ENCODE measurements around the gene CXCL10. TPM values are rescaled to one million over a fixed set of nuclear protein-coding genes. Genes with fewer than 3 reads are reported as not detected.
"Not testable (repeated sequence)": the region's sequence is repeated elsewhere in the genome, so short reads cannot be mapped to it uniquely, and the experiment has no call there.

CXCL10 gene
- total and polyA plus RNA-seq, 4 donors, result 0.84 to 9.4 (median 1.2) TPM

DNA sequence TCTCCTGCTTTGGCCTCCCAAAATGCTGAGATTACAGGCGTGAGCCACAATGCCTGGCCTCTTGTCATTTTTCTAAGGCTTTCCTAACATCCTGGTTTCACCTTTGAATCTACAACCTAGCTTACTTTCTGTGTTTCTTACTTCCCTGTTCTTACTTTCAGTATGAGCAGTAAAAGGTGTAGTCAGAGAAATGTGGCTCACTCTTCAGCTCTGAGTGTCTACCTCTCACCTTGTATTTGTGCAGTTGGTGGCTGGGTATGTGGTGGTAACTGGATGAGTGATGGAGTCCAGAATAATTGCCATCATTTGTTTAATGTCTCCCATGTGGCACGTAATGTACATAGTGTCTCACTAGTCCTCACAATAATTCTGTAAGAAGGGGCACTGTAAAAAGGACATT lies 31.7 kb upstream of the CXCL10 start:
- H3K36me3 ChIP-seq (ENCODE audit: control insufficient read depth in 4 of 4, insufficient read depth in 3 of 4, low read depth in 1 of 4, low read length in 3 of 4), result no peaks in the 10 kb centered on the region
- H3K9ac ChIP-seq (ENCODE audit: low read depth in 1 of 2, low read length in 2 of 2), result no peak overlapping the region
- TF ChIP-seq, protein P1, sequence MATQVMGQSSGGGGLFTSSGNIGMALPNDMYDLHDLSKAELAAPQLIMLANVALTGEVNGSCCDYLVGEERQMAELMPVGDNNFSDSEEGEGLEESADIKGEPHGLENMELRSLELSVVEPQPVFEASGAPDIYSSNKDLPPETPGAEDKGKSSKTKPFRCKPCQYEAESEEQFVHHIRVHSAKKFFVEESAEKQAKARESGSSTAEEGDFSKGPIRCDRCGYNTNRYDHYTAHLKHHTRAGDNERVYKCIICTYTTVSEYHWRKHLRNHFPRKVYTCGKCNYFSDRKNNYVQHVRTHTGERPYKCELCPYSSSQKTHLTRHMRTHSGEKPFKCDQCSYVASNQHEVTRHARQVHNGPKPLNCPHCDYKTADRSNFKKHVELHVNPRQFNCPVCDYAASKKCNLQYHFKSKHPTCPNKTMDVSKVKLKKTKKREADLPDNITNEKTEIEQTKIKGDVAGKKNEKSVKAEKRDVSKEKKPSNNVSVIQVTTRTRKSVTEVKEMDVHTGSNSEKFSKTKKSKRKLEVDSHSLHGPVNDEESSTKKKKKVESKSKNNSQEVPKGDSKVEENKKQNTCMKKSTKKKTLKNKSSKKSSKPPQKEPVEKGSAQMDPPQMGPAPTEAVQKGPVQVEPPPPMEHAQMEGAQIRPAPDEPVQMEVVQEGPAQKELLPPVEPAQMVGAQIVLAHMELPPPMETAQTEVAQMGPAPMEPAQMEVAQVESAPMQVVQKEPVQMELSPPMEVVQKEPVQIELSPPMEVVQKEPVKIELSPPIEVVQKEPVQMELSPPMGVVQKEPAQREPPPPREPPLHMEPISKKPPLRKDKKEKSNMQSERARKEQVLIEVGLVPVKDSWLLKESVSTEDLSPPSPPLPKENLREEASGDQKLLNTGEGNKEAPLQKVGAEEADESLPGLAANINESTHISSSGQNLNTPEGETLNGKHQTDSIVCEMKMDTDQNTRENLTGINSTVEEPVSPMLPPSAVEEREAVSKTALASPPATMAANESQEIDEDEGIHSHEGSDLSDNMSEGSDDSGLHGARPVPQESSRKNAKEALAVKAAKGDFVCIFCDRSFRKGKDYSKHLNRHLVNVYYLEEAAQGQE (IDR thresholded peaks at IDR 0.05), result no peak
- TF ChIP-seq GABPA (IDR thresholded peaks at IDR 0.05 in 1 of 2, conservative IDR thresholded peaks at IDR 0.05 in 1 of 2) (no peak), FOXA2 (IDR thresholded peaks at IDR 0.05) (no peak), HNF4A (conservative IDR thresholded peaks at IDR 0.05) (no peak)
- TF ChIP-seq, protein P2, sequence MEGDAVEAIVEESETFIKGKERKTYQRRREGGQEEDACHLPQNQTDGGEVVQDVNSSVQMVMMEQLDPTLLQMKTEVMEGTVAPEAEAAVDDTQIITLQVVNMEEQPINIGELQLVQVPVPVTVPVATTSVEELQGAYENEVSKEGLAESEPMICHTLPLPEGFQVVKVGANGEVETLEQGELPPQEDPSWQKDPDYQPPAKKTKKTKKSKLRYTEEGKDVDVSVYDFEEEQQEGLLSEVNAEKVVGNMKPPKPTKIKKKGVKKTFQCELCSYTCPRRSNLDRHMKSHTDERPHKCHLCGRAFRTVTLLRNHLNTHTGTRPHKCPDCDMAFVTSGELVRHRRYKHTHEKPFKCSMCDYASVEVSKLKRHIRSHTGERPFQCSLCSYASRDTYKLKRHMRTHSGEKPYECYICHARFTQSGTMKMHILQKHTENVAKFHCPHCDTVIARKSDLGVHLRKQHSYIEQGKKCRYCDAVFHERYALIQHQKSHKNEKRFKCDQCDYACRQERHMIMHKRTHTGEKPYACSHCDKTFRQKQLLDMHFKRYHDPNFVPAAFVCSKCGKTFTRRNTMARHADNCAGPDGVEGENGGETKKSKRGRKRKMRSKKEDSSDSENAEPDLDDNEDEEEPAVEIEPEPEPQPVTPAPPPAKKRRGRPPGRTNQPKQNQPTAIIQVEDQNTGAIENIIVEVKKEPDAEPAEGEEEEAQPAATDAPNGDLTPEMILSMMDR (IDR thresholded peaks at IDR 0.05; ENCODE audit: low read depth, low read length, missing input control), result no peak
- no peaks in the 10 kb centered on the region for H3K27me3 ChIP-seq (ENCODE audit: control insufficient read depth in 4 of 4, insufficient read depth in 4 of 4, low read length in 3 of 4)
- DNase-seq (ENCODE audit: low spot score), result no peak
- H3K4me3 ChIP-seq (ENCODE audit: low read depth in 1 of 3, low read length in 3 of 3), result no peak overlapping the region
- no peak overlapping the region for H3K27ac ChIP-seq (ENCODE audit: low read depth in 1 of 2, low read length in 2 of 2)
- peaks cover 0 to 14% (median 5%) of the 10 kb centered on the region in 4 donors for H3K4me1 ChIP-seq (ENCODE audit: control insufficient read depth in 4 of 4, insufficient read depth in 4 of 4, low read length in 3 of 4)
- H3K9me3 ChIP-seq (ENCODE audit: control insufficient read depth in 4 of 4, low read length in 3 of 4), result no peaks in the 10 kb centered on the region
- WGBS, result 83% methylated on average over 2 of the region's 2 CpGs

DNA sequence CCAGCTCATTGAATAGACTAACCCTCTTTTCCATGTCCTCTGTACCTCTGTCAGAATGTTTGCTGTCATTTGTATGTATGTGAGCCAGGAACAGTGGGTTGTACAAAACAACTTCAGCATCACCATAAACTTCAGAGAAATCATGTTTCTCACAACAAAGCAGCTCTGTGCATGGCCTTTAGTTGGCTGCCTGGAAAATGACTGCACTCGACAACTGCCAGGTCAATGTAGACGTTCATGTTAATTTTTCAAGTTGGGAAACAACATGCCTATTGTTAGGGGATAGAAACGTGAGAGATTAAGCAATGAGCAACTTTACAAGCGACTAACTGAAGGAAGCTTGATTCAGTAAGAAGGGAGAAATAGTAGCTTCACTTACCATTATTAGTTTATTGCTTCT lies 30.4 kb upstream of the CXCL10 start:
- 60% methylated on average over 4 of the region's 4 CpGs for WGBS
- H3K4me3 ChIP-seq (ENCODE audit: low read depth in 1 of 3, low read length in 3 of 3), result no peak overlapping the region
- no peaks in the 10 kb centered on the region for H3K36me3 ChIP-seq (ENCODE audit: control insufficient read depth in 4 of 4, insufficient read depth in 3 of 4, low read depth in 1 of 4, low read length in 3 of 4)
- no peak for TF ChIP-seq TAF1 (conservative IDR thresholded peaks at IDR 0.05)
- TF ChIP-seq GABPA (IDR thresholded peaks at IDR 0.05 in 1 of 2, conservative IDR thresholded peaks at IDR 0.05 in 1 of 2), result no peak
- TF ChIP-seq, protein P2 (IDR thresholded peaks at IDR 0.05; ENCODE audit: low read depth, low read length, missing input control), result no peak
- TF ChIP-seq, protein P1 (IDR thresholded peaks at IDR 0.05), result no peak
- no peak for TF ChIP-seq NR2F2 (IDR thresholded peaks at IDR 0.05)
- no peak for TF ChIP-seq SP1 (IDR thresholded peaks at IDR 0.05)
- TF ChIP-seq, protein P3, sequence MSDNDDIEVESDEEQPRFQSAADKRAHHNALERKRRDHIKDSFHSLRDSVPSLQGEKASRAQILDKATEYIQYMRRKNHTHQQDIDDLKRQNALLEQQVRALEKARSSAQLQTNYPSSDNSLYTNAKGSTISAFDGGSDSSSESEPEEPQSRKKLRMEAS (IDR thresholded peaks at IDR 0.05), result no peak
- no peak overlapping the region for H3K27ac ChIP-seq (ENCODE audit: low read depth in 1 of 2, low read length in 2 of 2)
- no peak overlapping the region for H3K9ac ChIP-seq (ENCODE audit: low read depth in 1 of 2, low read length in 2 of 2)
- DNase-seq (ENCODE audit: low spot score), result no peak
- H3K4me1 ChIP-seq (ENCODE audit: control insufficient read depth in 4 of 4, insufficient read depth in 4 of 4, low read length in 3 of 4), result peaks cover 0 to 4% (median under 1%) of the 10 kb centered on the region in 4 donors
- H3K27me3 ChIP-seq (ENCODE audit: control insufficient read depth in 4 of 4, insufficient read depth in 4 of 4, low read length in 3 of 4), result no peaks in the 10 kb centered on the region
- H3K9me3 ChIP-seq (ENCODE audit: control insufficient read depth in 4 of 4, low read length in 3 of 4), result no peaks in the 10 kb centered on the region

DNA sequence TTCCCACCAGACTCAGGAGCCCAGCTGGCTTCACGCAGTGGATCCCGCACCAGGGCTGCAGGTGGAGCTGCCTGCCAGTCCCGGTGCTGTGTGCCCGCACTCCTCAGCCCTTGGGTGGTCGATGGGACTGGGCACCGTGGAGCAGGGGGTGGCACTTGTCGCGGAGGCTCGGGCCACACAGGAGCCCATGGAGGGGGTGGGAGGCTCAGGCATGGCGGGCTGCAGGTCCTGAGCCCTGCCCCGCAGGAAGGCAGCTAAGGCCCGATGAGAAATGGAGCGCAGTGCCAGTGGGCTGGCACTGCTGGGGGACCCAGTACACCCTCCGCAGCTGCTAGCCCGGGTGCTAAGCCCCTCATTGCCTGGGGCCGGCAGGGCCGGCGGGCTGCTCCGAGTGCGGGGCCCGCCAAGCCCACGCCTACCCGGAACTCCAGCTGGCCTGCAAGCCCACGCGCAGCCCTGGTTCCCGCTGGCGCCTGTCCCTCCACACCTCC lies 27.3 kb upstream of the CXCL10 start:
- not testable (repeated sequence) for H3K36me3 ChIP-seq (ENCODE audit: control insufficient read depth in 4 of 4, insufficient read depth in 3 of 4, low read depth in 1 of 4, low read length in 3 of 4); H3K9ac ChIP-seq (ENCODE audit: low read depth in 1 of 2, low read length in 2 of 2); H3K9me3 ChIP-seq (ENCODE audit: control insufficient read depth in 4 of 4, low read length in 3 of 4); H3K4me3 ChIP-seq (ENCODE audit: low read depth in 1 of 3, low read length in 3 of 3); H3K4me1 ChIP-seq (ENCODE audit: control insufficient read depth in 4 of 4, insufficient read depth in 4 of 4, low read length in 3 of 4); DNase-seq (ENCODE audit: low spot score); H3K27ac ChIP-seq (ENCODE audit: low read depth in 1 of 2, low read length in 2 of 2); H3K27me3 ChIP-seq (ENCODE audit: control insufficient read depth in 4 of 4, insufficient read depth in 4 of 4, low read length in 3 of 4)
- 93% methylated on average over 27 of the region's 27 CpGs for WGBS

DNA sequence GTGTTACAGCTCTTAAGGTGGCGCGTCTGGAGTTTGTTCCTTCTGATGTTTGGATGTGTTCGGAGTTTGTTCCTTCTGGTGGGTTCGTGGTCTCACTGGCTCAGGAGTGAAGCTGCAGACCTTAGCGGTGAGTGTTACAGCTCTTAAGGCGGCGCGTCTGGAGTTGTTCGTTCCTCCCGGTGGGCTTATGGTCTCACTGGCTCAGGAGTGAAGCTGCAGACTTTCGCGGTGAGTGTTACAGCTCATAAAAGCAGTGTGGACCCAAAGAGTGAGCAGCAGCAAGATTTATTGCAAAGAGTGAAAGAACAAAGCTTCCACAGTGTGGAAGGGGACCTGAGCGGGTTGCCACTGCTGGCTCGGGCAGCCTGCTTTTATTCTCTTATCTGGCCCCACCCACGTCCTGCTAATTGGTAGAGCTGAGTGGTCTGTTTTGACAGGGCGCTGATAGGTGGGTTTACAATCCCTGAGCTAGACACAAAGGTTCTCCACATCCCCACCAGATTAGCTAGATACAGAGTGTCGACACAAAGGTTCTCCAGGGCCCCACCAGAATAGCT lies 26.6 kb upstream of the CXCL10 start:
- H3K27ac ChIP-seq (ENCODE audit: low read depth in 1 of 2, low read length in 2 of 2); H3K4me3 ChIP-seq (ENCODE audit: low read depth in 1 of 3, low read length in 3 of 3); H3K27me3 ChIP-seq (ENCODE audit: control insufficient read depth in 4 of 4, insufficient read depth in 4 of 4, low read length in 3 of 4); H3K36me3 ChIP-seq (ENCODE audit: control insufficient read depth in 4 of 4, insufficient read depth in 3 of 4, low read depth in 1 of 4, low read length in 3 of 4); H3K9me3 ChIP-seq (ENCODE audit: control insufficient read depth in 4 of 4, low read length in 3 of 4); H3K9ac ChIP-seq (ENCODE audit: low read depth in 1 of 2, low read length in 2 of 2); H3K4me1 ChIP-seq (ENCODE audit: control insufficient read depth in 4 of 4, insufficient read depth in 4 of 4, low read length in 3 of 4); DNase-seq (ENCODE audit: low spot score): not testable (repeated sequence)
- WGBS, result 89% methylated on average over 17 of the region's 17 CpGs

Data from liver (tissue), 9 donors.